Right ventricle myocardium superior (tissue), 1 donor: ENCODE measurements around the gene EXD3. TPM values are rescaled to one million over a fixed set of nuclear protein-coding genes. Genes with fewer than 3 reads are reported as not detected.
"Not testable (repeated sequence)": the region's sequence is repeated elsewhere in the genome, so short reads cannot be mapped to it uniquely, and the experiment has no call there.

Source experiments
- ATAC-seq: fragments of 200-7000 bp; cut with Tn5 transposase; one replicate; pipeline ENCODE4 v1.9.1; 2020; ENCODE audit warnings: mild to moderate bottlenecking; ENCODE audit not compliant: poor library complexity
- DNase-seq: peaks from one replicate; pipeline ENCODE4 v3.0.0-alpha.2; 2020
- intact Hi-C: fragments of 100-400 bp; cut with DNase I; formaldehyde crosslinking; loops from one replicate; pipeline ENCODE4 v1.11.2; 2022
- microRNA-seq: library from miRNA; unstranded; fragments of <30 nt; microRNA quantifications from one replicate; pipeline ENCODE4 v1.2.0, GENCODE V29; 2020
- total RNA-seq: library from RNA; stranded (reverse); fragmentation: NEBNext Ultra II Directional; extraction: Animal tissue kit (Norgen Biotek cat#: 25700); gene quantifications from one replicate; pipeline ENCODE4 v1.2.1, GENCODE V29; 2021
- donor health status: DM: no; HTN: yes; CAD: no; lungs with severe emphysema.

The EXD3 gene
- total RNA-seq, 1 donor from 2014 or later = 6.9 TPM

DNA sequence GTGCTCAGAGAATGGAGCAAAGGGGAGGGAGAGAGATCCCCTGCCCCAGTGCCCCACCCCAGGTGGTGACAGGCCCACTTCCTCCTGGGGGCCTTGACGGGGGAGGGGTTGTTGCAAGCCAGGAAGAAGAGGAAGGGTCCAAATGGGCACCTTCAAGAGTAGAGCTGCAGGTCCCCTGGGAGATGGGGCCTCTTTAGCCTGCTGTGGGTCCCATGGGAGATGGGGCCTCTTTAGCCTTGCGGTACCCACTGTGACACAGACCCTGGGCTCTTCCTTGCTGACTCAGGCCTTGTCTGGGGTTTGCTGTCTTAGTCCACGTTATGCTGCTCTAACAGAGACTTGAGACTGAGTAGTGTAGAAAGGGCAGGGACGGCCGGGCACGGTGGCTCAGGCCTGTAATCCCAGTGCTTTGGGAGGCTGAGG, 155.0 kb downstream of the EXD3 start:
- no peak for DNase-seq

DNA sequence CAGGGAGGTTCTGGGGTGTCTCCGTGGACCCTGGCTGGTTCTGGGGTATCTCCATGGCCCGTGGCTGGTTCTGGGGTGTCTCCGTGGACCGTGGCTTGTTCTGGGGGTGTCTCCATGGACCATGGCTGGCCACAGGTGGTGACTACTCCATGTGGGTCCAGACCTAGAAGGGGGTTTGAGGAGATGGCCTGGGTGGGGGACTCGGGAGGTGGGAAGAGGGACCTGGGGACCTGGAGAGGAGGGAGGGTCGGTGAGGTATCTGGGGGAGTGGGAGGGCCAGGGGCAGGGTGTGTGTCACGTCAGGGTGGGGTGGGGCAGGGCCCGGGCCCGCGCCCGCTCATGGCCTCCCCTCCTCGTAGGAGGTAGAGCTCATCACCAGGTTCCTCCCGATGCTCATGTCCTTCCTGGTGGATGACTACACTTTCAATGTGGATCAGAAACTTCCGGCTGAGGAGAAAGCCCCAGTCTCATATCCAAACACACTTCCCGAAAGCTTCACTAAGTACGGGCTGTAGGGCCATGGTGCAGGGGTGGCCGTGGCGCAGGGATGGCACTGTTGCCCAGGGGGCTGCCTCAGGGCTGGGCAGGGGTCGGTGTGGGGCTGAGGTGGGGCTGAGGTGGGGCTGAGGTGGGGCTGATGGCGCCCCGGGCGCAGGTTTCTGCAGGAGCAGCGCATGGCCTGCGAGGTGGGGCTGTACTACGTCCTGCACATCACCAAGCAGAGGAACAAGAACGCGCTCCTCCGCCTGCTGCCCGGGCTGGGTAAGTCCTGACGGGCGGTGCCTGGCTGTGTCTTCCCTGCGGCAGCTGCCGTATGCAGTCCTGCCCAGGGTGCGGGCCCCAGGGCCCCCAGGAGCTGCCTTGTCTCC, 156.1 kb downstream of the EXD3 start:
- DNase-seq (no peak), ATAC-seq (no peak)
- intact Hi-C loops = no loop called here

More for the DNA sequence above, 155.0 kb downstream of the EXD3 start:
- intact Hi-C loops = no loop called here
- no peak for ATAC-seq

DNA sequence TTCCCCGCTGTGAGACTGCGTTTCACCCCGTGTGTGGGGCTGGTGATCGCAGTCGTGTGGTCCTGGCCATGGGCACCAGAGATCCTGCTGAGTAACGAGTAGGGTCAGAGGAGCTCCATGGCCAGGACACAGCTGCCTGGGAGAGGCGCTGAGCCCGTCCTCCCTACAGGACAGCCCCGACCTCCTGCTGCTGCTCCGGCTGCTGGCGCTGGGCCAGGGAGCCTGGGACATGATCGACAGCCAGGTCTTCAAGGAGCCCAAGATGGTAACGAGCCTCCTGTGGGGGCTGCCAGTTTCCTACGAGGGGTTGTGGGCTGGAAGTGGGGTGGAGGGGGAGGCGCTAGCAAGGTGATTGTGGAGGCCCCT, 156.8 kb downstream of the EXD3 start:
- DNase-seq (no peak), ATAC-seq (no peak)
- intact Hi-C loops = no loop called here

DNA sequence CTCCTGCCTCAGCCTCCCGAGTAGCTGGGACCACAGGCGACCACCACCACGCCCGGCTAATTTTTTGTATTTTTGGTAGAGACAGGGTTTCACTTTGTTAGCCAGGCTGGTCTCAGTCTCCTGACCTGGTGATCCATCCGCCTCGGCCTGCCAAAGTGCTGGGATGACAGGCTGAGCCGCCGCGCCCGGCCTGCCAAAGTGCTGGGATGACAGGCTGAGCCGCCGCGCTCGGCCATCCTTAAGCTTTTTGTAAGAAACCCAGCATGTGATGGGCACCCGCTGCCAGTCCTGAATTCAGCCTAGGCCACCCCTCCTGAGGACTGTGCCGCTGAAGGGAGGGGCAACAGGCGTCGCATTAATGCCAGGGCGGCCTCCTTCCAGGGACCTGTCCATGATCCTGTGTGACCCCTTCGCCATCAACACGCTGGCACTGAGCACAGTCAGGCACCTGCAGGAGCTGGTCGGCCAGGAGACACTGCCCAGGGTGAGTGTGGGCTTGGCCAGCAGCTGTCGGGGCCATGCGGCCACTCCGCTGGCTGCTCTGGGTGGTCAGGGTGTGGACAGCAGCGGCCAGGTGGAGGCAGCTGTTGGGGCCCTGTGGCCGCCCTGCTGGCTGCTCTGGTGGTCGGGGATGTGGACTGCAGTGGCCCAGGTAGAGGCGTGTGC, 157.3 kb downstream of the EXD3 start:
- DNase-seq (no peak), ATAC-seq (no peak)
- intact Hi-C loops = no loop called here

DNA sequence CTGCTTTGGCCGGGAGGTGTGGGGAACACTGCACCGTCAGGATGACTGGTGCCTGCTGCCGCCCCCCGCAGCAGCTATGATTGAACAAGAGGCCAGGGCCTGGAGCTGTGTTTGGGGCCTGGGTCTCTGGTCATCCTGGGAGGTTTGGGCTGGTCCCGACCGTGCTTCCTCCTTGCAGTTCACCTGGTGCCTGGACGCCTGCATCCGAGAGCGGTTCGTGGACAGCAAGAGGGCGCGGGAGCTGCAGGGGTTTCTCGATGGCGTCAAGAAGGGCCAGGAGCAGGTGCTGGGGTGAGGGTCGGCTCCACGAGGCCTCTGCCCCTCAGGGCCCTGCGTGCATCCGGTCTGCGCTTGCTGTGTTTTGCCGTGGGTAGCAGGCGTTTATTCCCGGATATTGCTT, 158.9 kb downstream of the EXD3 start:
- DNase-seq (no peak), ATAC-seq (no peak)
- intact Hi-C loops = no loop called here

DNA sequence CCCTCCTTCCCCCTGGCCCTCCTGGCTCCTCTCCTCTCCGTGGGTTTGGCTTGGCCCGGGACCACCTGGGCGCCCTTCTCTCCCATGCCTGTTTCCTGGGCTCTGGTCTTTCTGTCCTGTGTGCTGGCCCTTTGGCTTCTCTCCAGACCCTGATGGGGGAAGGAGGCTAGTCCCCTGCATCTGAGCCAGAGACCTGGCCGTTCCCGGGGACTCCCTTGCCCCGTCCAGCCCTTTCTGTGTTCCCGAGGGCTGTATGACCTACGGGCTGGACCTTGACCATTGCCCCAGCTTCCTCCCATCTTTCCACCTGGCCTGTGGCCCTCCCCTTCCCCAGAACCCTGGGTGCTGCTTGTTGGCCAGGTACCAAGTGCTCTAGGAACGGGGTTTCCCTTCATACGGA, 159.5 kb downstream of the EXD3 start:
- intact Hi-C loops = no loop called here
- no peak for ATAC-seq
- DNase-seq = no peak

DNA sequence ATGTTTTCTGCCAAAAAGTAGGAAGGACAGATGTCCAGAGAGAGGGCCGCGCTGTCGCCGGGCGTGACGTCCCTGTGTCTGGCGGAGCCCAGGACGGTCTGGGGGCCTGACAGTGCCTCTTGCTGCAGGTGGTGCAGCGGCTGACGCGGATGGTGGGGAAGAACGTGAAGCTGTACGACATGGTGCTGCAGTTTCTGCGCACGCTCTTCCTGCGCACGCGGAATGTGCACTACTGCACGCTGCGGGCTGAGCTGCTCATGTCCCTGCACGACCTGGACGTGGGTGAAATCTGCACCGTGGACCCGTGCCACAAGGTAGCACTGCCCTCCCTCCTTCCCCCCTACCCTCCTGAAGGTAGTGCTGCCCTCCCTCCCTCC, 160.1 kb downstream of the EXD3 start:
- intact Hi-C loops = no loop called here
- ATAC-seq = no peak
- DNase-seq = no peak

DNA sequence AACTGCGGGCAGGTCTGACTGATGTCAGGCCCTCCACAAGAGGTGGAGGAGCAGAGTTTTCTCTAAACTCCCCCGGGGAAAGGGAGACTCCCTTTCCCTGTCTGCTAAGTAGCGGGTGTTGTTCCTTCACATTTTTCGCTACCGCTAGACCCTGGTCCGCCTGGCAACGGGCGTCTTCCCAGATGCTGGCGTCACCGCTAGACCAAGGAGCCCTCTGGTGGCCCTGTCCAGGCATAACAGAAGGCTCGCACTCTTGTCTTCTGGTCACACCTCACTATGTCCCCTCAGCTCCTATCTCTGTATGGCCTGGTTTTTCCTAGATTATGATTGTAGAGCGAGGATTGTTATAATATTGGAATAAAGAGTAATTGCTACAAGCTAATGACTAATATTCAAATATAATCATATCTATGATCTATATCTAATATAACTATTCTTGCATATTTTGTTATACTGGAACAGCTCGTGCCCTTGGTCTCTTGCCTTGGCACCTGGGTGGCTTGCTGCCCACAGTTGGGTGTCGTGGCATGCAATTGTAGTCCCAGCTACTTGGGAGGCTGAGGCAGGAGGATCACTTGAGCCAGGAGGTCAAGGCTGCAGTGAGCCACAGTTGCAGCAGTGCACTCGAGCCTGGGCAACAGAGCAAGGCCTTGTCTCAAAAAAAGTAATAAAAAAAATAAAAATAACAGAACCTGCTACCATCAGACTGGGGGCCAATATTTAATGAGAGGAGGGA, 160.6 kb downstream of the EXD3 start:
- intact Hi-C loops, ATAC-seq, DNase-seq: not testable (repeated sequence)

Small RNA genes lying within 50 kb of the gene (microRNA-seq; reads per million reads assigned to microRNA genes)
- gene MIR7114 = not detected

Other genes starting within 250 kb of the EXD3 start
- 33.9 TPM for gene ANAPC2, start 234.6 kb downstream of the EXD3 start, total RNA-seq
- gene SSNA1, start 234.5 kb downstream of the EXD3 start, total RNA-seq = 73.7 TPM
- gene TPRN, start 222.4 kb downstream of the EXD3 start, total RNA-seq = 19.0 TPM
- gene TMEM203, start 217.5 kb downstream of the EXD3 start, total RNA-seq = 44.9 TPM
- gene NDOR1, start 217.5 kb downstream of the EXD3 start, total RNA-seq = 5.5 TPM
- gene RNF208, start 200.9 kb downstream of the EXD3 start, total RNA-seq = 24.8 TPM
- gene CYSRT1, start 198.0 kb downstream of the EXD3 start, total RNA-seq = not detected
- gene RNF224, start 195.7 kb downstream of the EXD3 start, total RNA-seq = not detected
- gene SLC34A3, start 192.3 kb downstream of the EXD3 start, total RNA-seq = not detected
- 515 TPM for gene TUBB4B, start 181.9 kb downstream of the EXD3 start, total RNA-seq
- 1.3 TPM for gene STPG3, start 171.9 kb downstream of the EXD3 start, total RNA-seq
- gene NELFB, start 167.8 kb downstream of the EXD3 start, total RNA-seq = 39.9 TPM
- gene TOR4A, start 145.4 kb downstream of the EXD3 start, total RNA-seq = 16.6 TPM
- 4.4 TPM for gene NRARP, start 120.9 kb downstream of the EXD3 start, total RNA-seq
- 1.7 TPM for gene NOXA1, start 231 bp upstream of the EXD3 start, total RNA-seq
- not detected for gene ENTPD8, start 18.2 kb upstream of the EXD3 start, total RNA-seq
- gene NSMF, start 36.2 kb upstream of the EXD3 start, total RNA-seq = 10.0 TPM
- gene PNPLA7, start 127.2 kb upstream of the EXD3 start, total RNA-seq = 12.2 TPM
- 272 TPM for gene MRPL41, start 128.7 kb upstream of the EXD3 start, total RNA-seq
- gene DPH7, start 155.8 kb upstream of the EXD3 start, total RNA-seq = 18.6 TPM
- 12.0 TPM for gene ZMYND19, start 167.3 kb upstream of the EXD3 start, total RNA-seq
- gene ARRDC1, start 182.5 kb upstream of the EXD3 start, total RNA-seq = 15.7 TPM
- 31.2 TPM for gene EHMT1, start 195.8 kb upstream of the EXD3 start, total RNA-seq